Neutrophil (primary cell): ENCODE measurements around the gene RPE.

Experiments used
- H3K27ac ChIP-seq: fragments of 200-600 bp; sonication (generic); 2 replicates; pipeline ENCODE4 v1.5.1; 2016; ENCODE audit warnings: mild to moderate bottlenecking, moderate library complexity
- H3K27me3 ChIP-seq: fragments of 200-600 bp; sonication (generic); 2 replicates; pipeline ENCODE4 v1.6.0; 2016; ENCODE audit warnings: mild to moderate bottlenecking
- H3K36me3 ChIP-seq: fragments of 200-600 bp; sonication (generic); 2 replicates; pipeline ENCODE4 v1.5.1; 2017
- H3K4me1 ChIP-seq, 2 experiments: fragments of 200-600 bp in 1 of 2; sonication (generic) in 1 of 2; 1 replicate in 1 of 2; 2 replicates in 1 of 2; pipeline versions ENCODE4 v1.5.1 to v1.6.1; 2013 to 2016; ENCODE audit warnings: low read depth in 1 of 2, low read length in 1 of 2, mild to moderate bottlenecking in 1 of 2, moderate library complexity in 1 of 2; ENCODE audit not compliant: control insufficient read depth in 1 of 2, insufficient read depth in 1 of 2
- H3K4me3 ChIP-seq, 2 experiments: fragments of 200-600 bp in 1 of 2; sonication (generic) in 1 of 2; 1 replicate in 1 of 2; 2 replicates in 1 of 2; pipeline ENCODE4 v1.5.1; 2013 to 2016; ENCODE audit warnings: low read depth in 1 of 2, low read length in 1 of 2, mild to moderate bottlenecking in 1 of 2, moderate library complexity in 1 of 2
- H3K9me3 ChIP-seq: fragments of 200-600 bp; sonication (generic); 2 replicates; pipeline ENCODE4 v1.5.1; 2016
- TF ChIP-seq, protein P1 (sequence below): fragments of 200-600 bp; sonication (generic); IDR thresholded peaks from 2 replicates; pipeline ENCODE4 v1.5.1; 2016; ENCODE audit warnings: antibody characterized with exemption

Gene RPE

GRCh38 chr2:209976698-209977385, 25.6 kb upstream of the RPE start:
- H3K4me3 ChIP-seq: no peak overlapping the region
- no peaks in the 10 kb centered on the region for H3K4me1 ChIP-seq
- H3K27me3 ChIP-seq: peaks cover 12% of the 10 kb centered on the region
- H3K9me3 ChIP-seq: no peaks in the 10 kb centered on the region
- TF ChIP-seq, protein P1, sequence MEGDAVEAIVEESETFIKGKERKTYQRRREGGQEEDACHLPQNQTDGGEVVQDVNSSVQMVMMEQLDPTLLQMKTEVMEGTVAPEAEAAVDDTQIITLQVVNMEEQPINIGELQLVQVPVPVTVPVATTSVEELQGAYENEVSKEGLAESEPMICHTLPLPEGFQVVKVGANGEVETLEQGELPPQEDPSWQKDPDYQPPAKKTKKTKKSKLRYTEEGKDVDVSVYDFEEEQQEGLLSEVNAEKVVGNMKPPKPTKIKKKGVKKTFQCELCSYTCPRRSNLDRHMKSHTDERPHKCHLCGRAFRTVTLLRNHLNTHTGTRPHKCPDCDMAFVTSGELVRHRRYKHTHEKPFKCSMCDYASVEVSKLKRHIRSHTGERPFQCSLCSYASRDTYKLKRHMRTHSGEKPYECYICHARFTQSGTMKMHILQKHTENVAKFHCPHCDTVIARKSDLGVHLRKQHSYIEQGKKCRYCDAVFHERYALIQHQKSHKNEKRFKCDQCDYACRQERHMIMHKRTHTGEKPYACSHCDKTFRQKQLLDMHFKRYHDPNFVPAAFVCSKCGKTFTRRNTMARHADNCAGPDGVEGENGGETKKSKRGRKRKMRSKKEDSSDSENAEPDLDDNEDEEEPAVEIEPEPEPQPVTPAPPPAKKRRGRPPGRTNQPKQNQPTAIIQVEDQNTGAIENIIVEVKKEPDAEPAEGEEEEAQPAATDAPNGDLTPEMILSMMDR: no peak
- no peak overlapping the region for H3K27ac ChIP-seq
- no peaks in the 10 kb centered on the region for H3K36me3 ChIP-seq

DNA sequence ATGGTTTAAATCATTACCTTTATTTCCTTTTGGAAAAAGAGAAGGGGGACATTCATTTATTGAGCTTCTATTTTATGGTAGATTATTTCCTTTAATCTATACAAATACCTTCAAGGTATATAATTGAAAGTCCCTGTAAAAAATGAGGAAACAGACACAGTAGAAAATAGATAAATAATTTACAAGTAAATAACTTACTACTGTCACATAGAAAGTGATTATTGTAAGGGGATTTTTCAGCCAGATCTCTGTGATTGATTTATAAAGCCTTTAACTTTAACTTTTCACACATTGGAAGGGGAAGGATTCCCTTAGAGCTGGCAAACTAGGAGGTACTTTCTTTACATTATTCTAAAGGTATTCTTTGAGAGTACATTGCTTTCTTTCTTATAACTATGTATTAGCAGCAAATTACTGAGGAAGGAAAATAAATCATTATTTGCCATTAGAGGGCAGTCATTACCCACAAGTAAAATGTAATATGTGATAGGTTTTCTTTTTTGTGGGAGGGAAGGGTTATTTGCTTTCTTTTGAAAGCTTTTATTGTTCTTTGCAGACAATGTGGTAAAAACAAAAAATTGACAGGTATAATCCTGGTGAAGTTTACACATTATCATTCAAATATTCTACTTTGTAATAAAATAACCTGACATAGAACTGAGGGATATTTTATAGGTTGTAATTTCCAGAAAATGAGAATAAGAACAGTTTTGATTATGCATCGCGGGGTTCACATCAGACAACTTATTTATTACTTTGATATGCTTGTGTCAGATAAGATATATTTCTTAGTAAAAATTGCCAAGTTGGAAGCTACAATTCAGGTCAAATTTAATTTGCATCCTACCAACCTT, 24.8 kb upstream of the RPE start:
- Histone ChIP-seq H3K9me3 (no peaks in the 10 kb centered on the region), H3K27ac (no peak overlapping the region), H3K4me3 (no peak overlapping the region), H3K36me3 (no peaks in the 10 kb centered on the region), H3K27me3 (peaks cover 5% of the 10 kb centered on the region), H3K4me1 (no peaks in the 10 kb centered on the region)
- TF ChIP-seq, protein P1: peak; percentile 51

DNA sequence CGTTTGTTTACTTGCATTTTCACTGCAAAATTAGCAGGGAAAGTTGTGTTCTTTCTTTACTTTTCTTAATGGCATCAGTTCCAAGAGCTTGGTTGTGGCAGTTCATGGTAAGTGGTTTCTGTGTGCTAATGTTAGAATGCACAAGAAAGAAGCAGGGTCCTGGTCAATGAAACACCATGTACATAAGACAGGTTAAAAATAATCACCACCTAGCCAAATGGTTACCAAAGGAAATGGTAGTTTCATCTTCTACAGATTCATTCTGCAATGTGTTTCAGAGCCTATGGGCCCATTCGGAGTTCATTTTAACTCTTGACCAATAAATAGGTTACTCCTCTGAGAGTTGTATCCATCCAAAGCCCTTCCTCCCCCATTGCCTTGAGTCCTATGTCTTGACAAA, 18.1 kb upstream of the RPE start:
- no peaks in the 10 kb centered on the region for H3K36me3 ChIP-seq

DNA sequence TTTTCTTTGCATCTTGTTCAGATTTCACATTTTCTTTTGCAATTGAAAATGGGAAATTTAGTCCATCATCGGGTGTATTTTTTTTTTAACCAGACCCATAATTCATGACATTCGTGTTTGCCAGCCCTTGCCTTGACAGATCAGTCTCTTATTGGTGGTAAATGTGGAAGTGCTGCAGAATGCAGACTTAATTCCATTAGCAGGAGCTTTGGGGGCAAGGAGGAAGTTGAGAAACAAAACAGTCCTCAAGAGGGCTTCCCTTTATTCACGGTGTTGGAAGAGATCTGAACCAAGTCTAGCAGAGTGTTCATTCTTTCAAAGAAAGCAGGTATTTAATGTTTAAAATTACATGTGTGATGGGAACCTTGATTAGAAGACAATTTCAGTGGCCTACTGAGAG, 16.6 kb upstream of the RPE start:
- H3K36me3 ChIP-seq: no peaks in the 10 kb centered on the region
- peaks cover 15 to 27% of the 10 kb centered on the region in 2 experiments for H3K4me1 ChIP-seq
- no peaks in the 10 kb centered on the region for H3K27me3 ChIP-seq
- H3K4me3 ChIP-seq: no peak overlapping the region
- TF ChIP-seq, protein P1: no peak
- H3K9me3 ChIP-seq: no peaks in the 10 kb centered on the region
- H3K27ac ChIP-seq: peak overlapping the region; percentile 68

More for the DNA sequence above, 18.1 kb upstream of the RPE start:
- Histone ChIP-seq H3K4me1 (peaks cover 15 to 27% of the 10 kb centered on the region in 2 experiments), H3K27ac (no peak overlapping the region), H3K4me3 (no peak overlapping the region), H3K9me3 (no peaks in the 10 kb centered on the region), H3K27me3 (no peaks in the 10 kb centered on the region)
- TF ChIP-seq, protein P1: no peak

- TF ChIP-seq, protein P1: no peak
- no peaks in the 10 kb centered on the region for H3K9me3 ChIP-seq
Observed at GRCh38 chr2:209986415-209986814, 16.0 kb upstream of the RPE start.

More at GRCh38 chr2:209986415-209986814, 16.0 kb upstream of the RPE start:
- no peaks in the 10 kb centered on the region for H3K27me3 ChIP-seq
- H3K4me1 ChIP-seq: peaks cover 15 to 27% of the 10 kb centered on the region in 2 experiments
- H3K36me3 ChIP-seq: no peaks in the 10 kb centered on the region
- H3K27ac ChIP-seq: peak overlapping the region; percentile 68
- H3K4me3 ChIP-seq: no peak overlapping the region
